ENCODE results near the gene ANXA6.

Gene ANXA6

GRCh38 chr5:151094852-151095245, 62.7 kb downstream of the ANXA6 start:
- DNase-seq (ENCODE audit: low read depth): no peak
- TF ChIP-seq CTCF (IDR thresholded peaks at IDR 0.05; ENCODE audit: control insufficient read depth, insufficient read depth, low read depth, low read length, missing control alignments): no peak
- H3K4me3 ChIP-seq (ENCODE audit: control insufficient read depth, low read depth, low read length): no peak overlapping the region

- DNase-seq (ENCODE audit: low read depth): no peak
- H3K4me3 ChIP-seq (ENCODE audit: control insufficient read depth, low read depth, low read length): no peak overlapping the region
- TF ChIP-seq CTCF (IDR thresholded peaks at IDR 0.05; ENCODE audit: control insufficient read depth, insufficient read depth, low read depth, low read length, missing control alignments): no peak
Observed at GRCh38 chr5:151094030-151094851, 63.3 kb downstream of the ANXA6 start.

DNA sequence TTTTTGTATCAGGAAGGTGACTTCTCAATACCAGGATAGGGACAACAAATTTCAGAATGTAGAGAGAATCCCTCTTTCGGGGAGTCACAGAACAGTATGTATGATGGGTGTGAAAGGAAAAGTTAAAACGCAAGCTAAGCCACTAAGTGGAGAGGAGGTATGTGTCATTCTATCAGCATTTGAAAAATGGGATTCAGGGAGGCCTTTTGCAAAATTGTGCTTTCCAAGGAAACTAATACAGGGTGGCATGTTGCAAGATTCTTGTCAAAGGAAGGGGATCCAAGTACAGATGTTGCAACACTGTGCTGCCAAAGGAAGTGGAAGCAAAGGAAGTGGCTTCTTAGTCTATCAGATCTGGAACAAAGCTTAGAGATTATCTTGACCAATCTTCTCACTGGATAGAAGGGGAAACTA, 64.1 kb downstream of the ANXA6 start:
- H3K4me3 ChIP-seq (ENCODE audit: control insufficient read depth, low read depth, low read length): no peak overlapping the region
- peak; percentile 92 for DNase-seq (ENCODE audit: low read depth)
- peak; percentile 36 for TF ChIP-seq CTCF (IDR thresholded peaks at IDR 0.05; ENCODE audit: control insufficient read depth, insufficient read depth, low read depth, low read length, missing control alignments)

DNA sequence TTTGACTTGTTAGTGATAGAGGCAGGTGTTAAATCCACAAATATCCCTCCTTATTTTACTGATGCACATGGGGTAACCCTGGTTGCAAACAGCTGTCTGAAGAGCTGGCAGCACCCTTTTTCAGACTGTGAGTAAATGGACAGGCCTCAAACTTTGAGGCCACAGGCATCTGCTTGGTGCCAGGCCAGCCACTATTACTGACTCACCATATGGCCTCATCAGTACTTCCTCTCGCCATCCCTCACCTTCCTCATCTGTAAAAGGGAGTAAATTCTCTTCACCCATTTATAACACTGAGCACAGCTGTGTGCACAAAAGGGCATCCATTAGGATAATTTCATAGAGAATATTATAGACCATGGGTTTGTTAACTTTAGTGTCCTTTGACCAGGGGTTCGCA, 64.8 kb downstream of the ANXA6 start:
- no peak overlapping the region for H3K4me3 ChIP-seq (ENCODE audit: control insufficient read depth, low read depth, low read length)
- TF ChIP-seq CTCF (IDR thresholded peaks at IDR 0.05; ENCODE audit: control insufficient read depth, insufficient read depth, low read depth, low read length, missing control alignments): no peak
- peak; percentile 62 for DNase-seq (ENCODE audit: low read depth)

- TF ChIP-seq CTCF (IDR thresholded peaks at IDR 0.05; ENCODE audit: control insufficient read depth, insufficient read depth, low read depth, low read length, missing control alignments): no peak
- no peak overlapping the region for H3K4me3 ChIP-seq (ENCODE audit: control insufficient read depth, low read depth, low read length)
- no peak for DNase-seq (ENCODE audit: low read depth)
Observed at GRCh38 chr5:151089726-151090125, 67.9 kb downstream of the ANXA6 start.

- H3K4me3 ChIP-seq (ENCODE audit: control insufficient read depth, low read depth, low read length): no peak overlapping the region
- no peak for DNase-seq (ENCODE audit: low read depth)
- no peak for TF ChIP-seq CTCF (IDR thresholded peaks at IDR 0.05; ENCODE audit: control insufficient read depth, insufficient read depth, low read depth, low read length, missing control alignments)
Observed at GRCh38 chr5:151088986-151089385, 68.6 kb downstream of the ANXA6 start.
